Measurements from ENCODE around the gene PUM1.

Gene PUM1

GRCh38 chr1:30934613-30935012, 130.9 kb downstream of the PUM1 start:
- in situ Hi-C loops (cut with MboI; ENCODE audit: low sequenced_read_pairs): no loop called here

- in situ Hi-C loops (cut with MboI; ENCODE audit: low sequenced_read_pairs): no loop called here
Measured at GRCh38 chr1:30933874-30934252, 131.7 kb downstream of the PUM1 start.

GRCh38 chr1:30930631-30931173, 134.8 kb downstream of the PUM1 start:
- in situ Hi-C loops (cut with MboI; ENCODE audit: low sequenced_read_pairs): no loop called here

- in situ Hi-C loops (cut with MboI; ENCODE audit: low sequenced_read_pairs): no loop called here
Measured at GRCh38 chr1:30929944-30930525, 135.5 kb downstream of the PUM1 start.

GRCh38 chr1:30929135-30929889, 136.2 kb downstream of the PUM1 start:
- in situ Hi-C loops (cut with MboI; ENCODE audit: low sequenced_read_pairs): no loop called here

GRCh38 chr1:30928789-30929134, 136.8 kb downstream of the PUM1 start:
- in situ Hi-C loops (cut with MboI; ENCODE audit: low sequenced_read_pairs): no loop called here

GRCh38 chr1:30928171-30928570, 137.3 kb downstream of the PUM1 start:
- in situ Hi-C loops (cut with MboI; ENCODE audit: low sequenced_read_pairs): no loop called here

GRCh38 chr1:30927448-30927847, 138.1 kb downstream of the PUM1 start:
- in situ Hi-C loops (cut with MboI; ENCODE audit: low sequenced_read_pairs): no loop called here

- in situ Hi-C loops (cut with MboI; ENCODE audit: low sequenced_read_pairs): loop anchor here (25.0 kb wide), 1 partner anchor 136 kb away; no protein-coding TSS in a partner anchor
Measured at GRCh38 chr1:30923597-30923996, 141.9 kb downstream of the PUM1 start.

- in situ Hi-C loops (cut with MboI; ENCODE audit: low sequenced_read_pairs): loop anchor here (25.0 kb wide), 1 partner anchor 134 kb away; no protein-coding TSS in a partner anchor
Measured at GRCh38 chr1:30920827-30921226, 144.7 kb downstream of the PUM1 start.

- in situ Hi-C loops (cut with MboI; ENCODE audit: low sequenced_read_pairs): loop anchor here (25.0 kb wide), 1 partner anchor 132 kb away; no protein-coding TSS in a partner anchor
Measured at GRCh38 chr1:30919025-30919881, 146.3 kb downstream of the PUM1 start.

- in situ Hi-C loops (cut with MboI; ENCODE audit: low sequenced_read_pairs): loop anchor here (25.0 kb wide), 1 partner anchor 129 kb away; no protein-coding TSS in a partner anchor
Measured at GRCh38 chr1:30916296-30916695, 149.2 kb downstream of the PUM1 start.

GRCh38 chr1:30915491-30916230, 149.9 kb downstream of the PUM1 start:
- in situ Hi-C loops (cut with MboI; ENCODE audit: low sequenced_read_pairs): loop anchor here (25.0 kb wide), 1 partner anchor 128 kb away; no protein-coding TSS in a partner anchor

GRCh38 chr1:30914931-30915330, 150.6 kb downstream of the PUM1 start:
- in situ Hi-C loops (cut with MboI; ENCODE audit: low sequenced_read_pairs): loop anchor here (25.0 kb wide), 1 partner anchor 128 kb away; no protein-coding TSS in a partner anchor

GRCh38 chr1:30914587-30914922, 151.0 kb downstream of the PUM1 start:
- in situ Hi-C loops (cut with MboI; ENCODE audit: low sequenced_read_pairs): loop anchor here (25.0 kb wide), 1 partner anchor 127 kb away; no protein-coding TSS in a partner anchor

- in situ Hi-C loops (cut with MboI; ENCODE audit: low sequenced_read_pairs): loop anchor here (25.0 kb wide), 1 partner anchor 126 kb away; no protein-coding TSS in a partner anchor
Measured at GRCh38 chr1:30912913-30913652, 152.4 kb downstream of the PUM1 start.

- in situ Hi-C loops (cut with MboI; ENCODE audit: low sequenced_read_pairs): loop anchor here (25.0 kb wide), 1 partner anchor 125 kb away; no protein-coding TSS in a partner anchor
Measured at GRCh38 chr1:30912224-30912623, 153.3 kb downstream of the PUM1 start.

- in situ Hi-C loops (cut with MboI; ENCODE audit: low sequenced_read_pairs): loop anchor here (25.0 kb wide), 1 partner anchor 124 kb away; no protein-coding TSS in a partner anchor
Measured at GRCh38 chr1:30911059-30911954, 154.2 kb downstream of the PUM1 start.

Measured in hTERT RPE-1 (cell line).